Liver (tissue), 3 donors: ENCODE results near the gene SOX13.

Experiments
- EGR1 ChIP-seq, 2 donors: IDR thresholded peaks; 2 replicates each; pipeline ENCODE4 v1.6.1; 2016 to 2018; ENCODE audit warnings: antibody characterized with exemption in 2 of 2, low read depth in 2 of 2
- HNF4G ChIP-seq: IDR thresholded peaks from 2 replicates; pipeline ENCODE4 v1.6.1; 2016; ENCODE audit warnings: antibody characterized with exemption
- RAD21 ChIP-seq, 2 donors: IDR thresholded peaks; 2 replicates each; pipeline ENCODE4 v1.6.1; 2016; ENCODE audit warnings: antibody characterized with exemption in 2 of 2, mild to moderate bottlenecking in 2 of 2
- REST ChIP-seq: IDR thresholded peaks from 2 replicates; pipeline ENCODE4 v1.6.1; 2016; ENCODE audit warnings: antibody characterized with exemption, mild to moderate bottlenecking
- TAF1 ChIP-seq: conservative IDR thresholded peaks from 2 replicates; pipeline ENCODE4 v1.6.1; 2016; ENCODE audit warnings: antibody characterized with exemption, mild to moderate bottlenecking
- TF ChIP-seq, protein P1 (sequence below): fragments of 150-350 bp; IDR thresholded peaks from 2 replicates; pipeline ENCODE4 v1.5.1; 2017; ENCODE audit warnings: improper control_type of control experiment, low read depth, low read length; ENCODE audit not compliant: missing input control
- TF ChIP-seq, protein P2 (sequence below): IDR thresholded peaks from 2 replicates; pipeline ENCODE4 v1.6.1; 2016; ENCODE audit warnings: antibody characterized with exemption
- TF ChIP-seq, protein P3 (sequence below): IDR thresholded peaks from 2 replicates; pipeline ENCODE4 v1.6.1; 2016; ENCODE audit warnings: antibody characterized with exemption
- donor health status: healthy.
- donor health status: healthy.

GRCh38 chr1:204029016-204029415 lies 43.9 kb upstream of the SOX13 start:
- TF ChIP-seq, protein P1, sequence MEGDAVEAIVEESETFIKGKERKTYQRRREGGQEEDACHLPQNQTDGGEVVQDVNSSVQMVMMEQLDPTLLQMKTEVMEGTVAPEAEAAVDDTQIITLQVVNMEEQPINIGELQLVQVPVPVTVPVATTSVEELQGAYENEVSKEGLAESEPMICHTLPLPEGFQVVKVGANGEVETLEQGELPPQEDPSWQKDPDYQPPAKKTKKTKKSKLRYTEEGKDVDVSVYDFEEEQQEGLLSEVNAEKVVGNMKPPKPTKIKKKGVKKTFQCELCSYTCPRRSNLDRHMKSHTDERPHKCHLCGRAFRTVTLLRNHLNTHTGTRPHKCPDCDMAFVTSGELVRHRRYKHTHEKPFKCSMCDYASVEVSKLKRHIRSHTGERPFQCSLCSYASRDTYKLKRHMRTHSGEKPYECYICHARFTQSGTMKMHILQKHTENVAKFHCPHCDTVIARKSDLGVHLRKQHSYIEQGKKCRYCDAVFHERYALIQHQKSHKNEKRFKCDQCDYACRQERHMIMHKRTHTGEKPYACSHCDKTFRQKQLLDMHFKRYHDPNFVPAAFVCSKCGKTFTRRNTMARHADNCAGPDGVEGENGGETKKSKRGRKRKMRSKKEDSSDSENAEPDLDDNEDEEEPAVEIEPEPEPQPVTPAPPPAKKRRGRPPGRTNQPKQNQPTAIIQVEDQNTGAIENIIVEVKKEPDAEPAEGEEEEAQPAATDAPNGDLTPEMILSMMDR = no peak
- no peak for TF ChIP-seq EGR1 (IDR thresholded peaks at IDR 0.05; ENCODE audit: low read depth in 2 of 2)
- TF ChIP-seq, protein P2, sequence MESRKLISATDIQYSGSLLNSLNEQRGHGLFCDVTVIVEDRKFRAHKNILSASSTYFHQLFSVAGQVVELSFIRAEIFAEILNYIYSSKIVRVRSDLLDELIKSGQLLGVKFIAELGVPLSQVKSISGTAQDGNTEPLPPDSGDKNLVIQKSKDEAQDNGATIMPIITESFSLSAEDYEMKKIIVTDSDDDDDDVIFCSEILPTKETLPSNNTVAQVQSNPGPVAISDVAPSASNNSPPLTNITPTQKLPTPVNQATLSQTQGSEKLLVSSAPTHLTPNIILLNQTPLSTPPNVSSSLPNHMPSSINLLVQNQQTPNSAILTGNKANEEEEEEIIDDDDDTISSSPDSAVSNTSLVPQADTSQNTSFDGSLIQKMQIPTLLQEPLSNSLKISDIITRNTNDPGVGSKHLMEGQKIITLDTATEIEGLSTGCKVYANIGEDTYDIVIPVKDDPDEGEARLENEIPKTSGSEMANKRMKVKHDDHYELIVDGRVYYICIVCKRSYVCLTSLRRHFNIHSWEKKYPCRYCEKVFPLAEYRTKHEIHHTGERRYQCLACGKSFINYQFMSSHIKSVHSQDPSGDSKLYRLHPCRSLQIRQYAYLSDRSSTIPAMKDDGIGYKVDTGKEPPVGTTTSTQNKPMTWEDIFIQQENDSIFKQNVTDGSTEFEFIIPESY = no peak
- TF ChIP-seq RAD21 (IDR thresholded peaks at IDR 0.05) = no peak
- no peak for TF ChIP-seq REST
- TF ChIP-seq HNF4G = no peak
- TF ChIP-seq, protein P3, sequence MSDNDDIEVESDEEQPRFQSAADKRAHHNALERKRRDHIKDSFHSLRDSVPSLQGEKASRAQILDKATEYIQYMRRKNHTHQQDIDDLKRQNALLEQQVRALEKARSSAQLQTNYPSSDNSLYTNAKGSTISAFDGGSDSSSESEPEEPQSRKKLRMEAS = no peak
- TF ChIP-seq TAF1 = no peak
